Stimulated activated CD8-positive, alpha-beta memory T cell treated with anti-CD3 and anti-CD28 coated beads, Interleukin-2, amount 100 ng/mL, for 1 hour (primary cell): ENCODE measurements around the gene ANKRD11.
"Not testable (repeated sequence)": the region's sequence is repeated elsewhere in the genome, so short reads cannot be mapped to it uniquely, and the experiment has no call there.

Source experiments
- DNase-seq, 2 donors: peaks; one replicate each; pipeline ENCODE4 v3.0.0-alpha.2; 2020; ENCODE audit warnings: low read depth in 2 of 2

The ANKRD11 gene

GRCh38 chr16:89267746-89268145 is 222.6 kb downstream of the ANKRD11 start:
- not testable (repeated sequence) for DNase-seq

GRCh38 chr16:89266521-89267134 is 223.7 kb downstream of the ANKRD11 start:
- no peak for DNase-seq

- DNase-seq: no peak
Measured at GRCh38 chr16:89265647-89266046, 224.7 kb downstream of the ANKRD11 start.

GRCh38 chr16:89264800-89265550 is 225.4 kb downstream of the ANKRD11 start:
- DNase-seq: no peak

GRCh38 chr16:89261691-89262563 is 228.4 kb downstream of the ANKRD11 start:
- no peak for DNase-seq

- DNase-seq: not testable (repeated sequence)
Measured at GRCh38 chr16:89259901-89260300, 230.5 kb downstream of the ANKRD11 start.

GRCh38 chr16:89257757-89258465 is 232.4 kb downstream of the ANKRD11 start:
- no peak for DNase-seq

- no peak for DNase-seq
Measured at GRCh38 chr16:89257281-89257731, 233.1 kb downstream of the ANKRD11 start.

GRCh38 chr16:89256651-89257254 is 233.6 kb downstream of the ANKRD11 start:
- DNase-seq: peak; percentile 44 to 57

GRCh38 chr16:89253548-89254287 is 236.6 kb downstream of the ANKRD11 start:
- DNase-seq: no peak

GRCh38 chr16:89248196-89248982 is 242.0 kb downstream of the ANKRD11 start:
- DNase-seq: no peak

- not testable (repeated sequence) for DNase-seq
Measured at GRCh38 chr16:89247734-89248075, 242.7 kb downstream of the ANKRD11 start.

- DNase-seq: peak; percentile 96 to 97
Measured at GRCh38 chr16:89246903-89247733, 243.2 kb downstream of the ANKRD11 start.

- no peak for DNase-seq
Measured at GRCh38 chr16:89246383-89246902, 243.9 kb downstream of the ANKRD11 start.

GRCh38 chr16:89244754-89245153 is 245.6 kb downstream of the ANKRD11 start:
- no peak for DNase-seq

- DNase-seq: not testable (repeated sequence)
Measured at GRCh38 chr16:89244264-89244663, 246.1 kb downstream of the ANKRD11 start.

- no peak for DNase-seq
Measured at GRCh38 chr16:89243664-89244063, 246.7 kb downstream of the ANKRD11 start.

GRCh38 chr16:89242795-89243200 is 247.6 kb downstream of the ANKRD11 start:
- DNase-seq: no peak
